ENCODE measurements around the gene SCYGR8.

Gene SCYGR8

GRCh38 chr2:227745594-227745993 is at the start of gene SCYGR8:
TSS of gene SCYGR8 (plus strand) at chr2:227745894. CDS start at chr2:227745894, 0 bp downstream.
- TF ChIP-seq ZFX (IDR thresholded peaks at IDR 0.05; ENCODE audit: borderline replicate concordance) (no peak), CTCF (IDR thresholded peaks at IDR 0.05) (no peak)

GRCh38 chr2:227696990-227697679 is 48.6 kb upstream of the SCYGR8 start:
- H3K27ac ChIP-seq, result no peak overlapping the region
- TF ChIP-seq CTCF (IDR thresholded peaks at IDR 0.05), result no peak
- TF ChIP-seq ZFX (IDR thresholded peaks at IDR 0.05; ENCODE audit: borderline replicate concordance), result no peak

More at GRCh38 chr2:227745594-227745993, at the start of gene SCYGR8:
- H3K27ac ChIP-seq, result no peak within 1 kb of the TSS

- no peak overlapping the region for H3K27ac ChIP-seq
- TF ChIP-seq CTCF (IDR thresholded peaks at IDR 0.05), result no peak
- no peak for TF ChIP-seq ZFX (IDR thresholded peaks at IDR 0.05; ENCODE audit: borderline replicate concordance)
Measured at GRCh38 chr2:227701556-227701955, 44.1 kb upstream of the SCYGR8 start.

- TF ChIP-seq CTCF (IDR thresholded peaks at IDR 0.05) (no peak), ZFX (IDR thresholded peaks at IDR 0.05; ENCODE audit: borderline replicate concordance) (no peak)
- H3K27ac ChIP-seq, result no peak overlapping the region
Measured at GRCh38 chr2:227703280-227703732, 42.4 kb upstream of the SCYGR8 start.

GRCh38 chr2:227703961-227704360 is 41.7 kb upstream of the SCYGR8 start:
- H3K27ac ChIP-seq, result no peak overlapping the region
- TF ChIP-seq CTCF (IDR thresholded peaks at IDR 0.05), result no peak
- no peak for TF ChIP-seq ZFX (IDR thresholded peaks at IDR 0.05; ENCODE audit: borderline replicate concordance)

GRCh38 chr2:227706859-227707258 is 38.8 kb upstream of the SCYGR8 start:
- H3K27ac ChIP-seq, result no peak overlapping the region
- TF ChIP-seq ZFX (IDR thresholded peaks at IDR 0.05; ENCODE audit: borderline replicate concordance) (no peak), CTCF (IDR thresholded peaks at IDR 0.05) (no peak)

- no peak overlapping the region for H3K27ac ChIP-seq
- TF ChIP-seq ZFX (IDR thresholded peaks at IDR 0.05; ENCODE audit: borderline replicate concordance) (no peak), CTCF (IDR thresholded peaks at IDR 0.05) (no peak)
Measured at GRCh38 chr2:227707390-227707789, 38.3 kb upstream of the SCYGR8 start.
